KMS-11 (cell line): ENCODE data around the gene URB1.

Source experiments
- H2AFZ ChIP-seq: fragments of 200-600 bp; sonication (generic); 2 replicates; pipeline ENCODE4 v1.6.1; 2016; ENCODE audit warnings: antibody characterized with exemption, mixed run types, low read depth
- H3K27ac ChIP-seq: fragments of 200-600 bp; sonication (generic); 2 replicates; pipeline ENCODE4 v1.6.1; 2016; ENCODE audit warnings: mild to moderate bottlenecking, mixed run types
- H3K27me3 ChIP-seq: fragments of 200-600 bp; sonication (generic); 2 replicates; pipeline ENCODE4 v1.6.1; 2017; ENCODE audit warnings: mild to moderate bottlenecking, low read depth, mixed run types, moderate library complexity; ENCODE audit not compliant: insufficient read depth
- H3K36me3 ChIP-seq: fragments of 200-600 bp; sonication (generic); 2 replicates; pipeline ENCODE4 v1.6.1; 2017; ENCODE audit warnings: mild to moderate bottlenecking, mixed run types; ENCODE audit not compliant: insufficient read depth
- H3K4me1 ChIP-seq: fragments of 200-600 bp; sonication (generic); 2 replicates; pipeline ENCODE4 v1.6.1; 2016; ENCODE audit warnings: mild to moderate bottlenecking, low read depth, mixed run types; ENCODE audit not compliant: poor library complexity, severe bottlenecking
- H3K4me2 ChIP-seq: fragments of 200-600 bp; sonication (generic); 2 replicates; pipeline ENCODE4 v1.7.0; 2016; ENCODE audit warnings: mild to moderate bottlenecking, mixed run types
- H3K4me3 ChIP-seq: fragments of 200-600 bp; sonication (generic); IDR thresholded peaks from 2 replicates; pipeline ENCODE4 v1.6.1; 2017; ENCODE audit warnings: low read depth, low read length, mixed read lengths; ENCODE audit not compliant: insufficient read depth
- H3K79me2 ChIP-seq: fragments of 200-600 bp; sonication (generic); 2 replicates; pipeline ENCODE4 v1.6.1; 2016; ENCODE audit warnings: low read depth, mixed run types; ENCODE audit not compliant: insufficient read depth
- H3K9ac ChIP-seq: fragments of 200-600 bp; sonication (generic); 2 replicates; pipeline ENCODE4 v1.6.1; 2016; ENCODE audit warnings: mild to moderate bottlenecking, mixed run types
- H4K20me1 ChIP-seq: fragments of 200-600 bp; sonication (generic); 2 replicates; pipeline ENCODE4 v1.6.1; 2016; ENCODE audit warnings: mild to moderate bottlenecking, mixed run types; ENCODE audit not compliant: insufficient read depth
- TF ChIP-seq, protein P1 (sequence below): fragments of 200-600 bp; sonication (generic); conservative IDR thresholded peaks from 2 replicates; pipeline ENCODE4 v1.6.1; 2017; ENCODE audit warnings: low read depth, mild to moderate bottlenecking, antibody characterized with exemption, low read length, moderate library complexity, mixed read lengths

URB1 gene

DNA sequence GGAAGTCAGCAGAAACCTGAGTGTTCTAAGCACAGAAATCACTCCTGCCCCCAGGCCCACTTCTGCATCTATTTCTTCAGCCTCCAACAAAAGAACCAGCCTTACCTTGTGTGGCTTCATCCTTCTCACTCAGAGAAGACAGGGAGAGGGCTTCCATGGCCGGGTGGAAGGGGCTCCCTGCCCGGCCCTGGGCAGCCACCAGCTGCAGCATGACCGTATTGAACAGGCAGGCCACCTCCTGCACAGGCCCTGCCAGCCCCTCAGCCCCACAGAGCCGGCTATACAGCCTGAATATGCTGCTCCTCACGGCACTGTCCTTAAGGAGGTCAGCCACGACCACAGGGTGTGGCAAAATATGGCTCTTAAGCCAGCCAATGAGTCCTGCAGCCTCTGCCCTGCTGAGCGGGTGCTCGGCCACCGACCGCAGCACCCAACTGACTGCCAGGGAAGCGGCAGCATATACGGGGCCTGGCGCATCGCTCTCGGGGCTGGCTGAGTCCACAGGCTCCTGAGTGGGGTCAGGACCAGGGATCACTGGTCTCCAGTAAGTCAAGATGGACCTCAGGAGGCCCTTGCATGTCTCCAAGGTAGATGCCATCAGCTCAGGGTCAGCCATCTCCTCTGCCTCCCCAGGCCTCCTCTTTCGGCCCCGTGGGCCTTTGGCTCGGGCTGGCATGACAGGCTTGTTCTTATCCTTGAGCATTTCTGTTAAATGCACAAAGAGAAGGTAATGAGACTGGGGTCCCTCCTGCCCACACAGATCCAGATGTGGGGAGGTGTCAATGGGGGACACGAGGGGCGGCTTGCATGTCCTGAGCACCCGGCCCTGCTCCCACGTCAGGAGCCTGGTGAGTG lies 76.2 kb downstream of the URB1 start:
- Histone ChIP-seq H3K79me2 (no peaks in the 10 kb centered on the region), H3K4me3 (no peak overlapping the region), H3K9ac (no peak overlapping the region), H3K4me1 (no peaks in the 10 kb centered on the region), H4K20me1 (no peaks in the 10 kb centered on the region), H3K36me3 (peaks cover 9% of the 10 kb centered on the region; the same call in 1 of the 2 replicates), H3K27me3 (no peaks in the 10 kb centered on the region), H3K27ac (no peak overlapping the region), H3K4me2 (no peak overlapping the region), H2AFZ (no peak overlapping the region)
- TF ChIP-seq, protein P1, sequence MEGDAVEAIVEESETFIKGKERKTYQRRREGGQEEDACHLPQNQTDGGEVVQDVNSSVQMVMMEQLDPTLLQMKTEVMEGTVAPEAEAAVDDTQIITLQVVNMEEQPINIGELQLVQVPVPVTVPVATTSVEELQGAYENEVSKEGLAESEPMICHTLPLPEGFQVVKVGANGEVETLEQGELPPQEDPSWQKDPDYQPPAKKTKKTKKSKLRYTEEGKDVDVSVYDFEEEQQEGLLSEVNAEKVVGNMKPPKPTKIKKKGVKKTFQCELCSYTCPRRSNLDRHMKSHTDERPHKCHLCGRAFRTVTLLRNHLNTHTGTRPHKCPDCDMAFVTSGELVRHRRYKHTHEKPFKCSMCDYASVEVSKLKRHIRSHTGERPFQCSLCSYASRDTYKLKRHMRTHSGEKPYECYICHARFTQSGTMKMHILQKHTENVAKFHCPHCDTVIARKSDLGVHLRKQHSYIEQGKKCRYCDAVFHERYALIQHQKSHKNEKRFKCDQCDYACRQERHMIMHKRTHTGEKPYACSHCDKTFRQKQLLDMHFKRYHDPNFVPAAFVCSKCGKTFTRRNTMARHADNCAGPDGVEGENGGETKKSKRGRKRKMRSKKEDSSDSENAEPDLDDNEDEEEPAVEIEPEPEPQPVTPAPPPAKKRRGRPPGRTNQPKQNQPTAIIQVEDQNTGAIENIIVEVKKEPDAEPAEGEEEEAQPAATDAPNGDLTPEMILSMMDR, result no peak

DNA sequence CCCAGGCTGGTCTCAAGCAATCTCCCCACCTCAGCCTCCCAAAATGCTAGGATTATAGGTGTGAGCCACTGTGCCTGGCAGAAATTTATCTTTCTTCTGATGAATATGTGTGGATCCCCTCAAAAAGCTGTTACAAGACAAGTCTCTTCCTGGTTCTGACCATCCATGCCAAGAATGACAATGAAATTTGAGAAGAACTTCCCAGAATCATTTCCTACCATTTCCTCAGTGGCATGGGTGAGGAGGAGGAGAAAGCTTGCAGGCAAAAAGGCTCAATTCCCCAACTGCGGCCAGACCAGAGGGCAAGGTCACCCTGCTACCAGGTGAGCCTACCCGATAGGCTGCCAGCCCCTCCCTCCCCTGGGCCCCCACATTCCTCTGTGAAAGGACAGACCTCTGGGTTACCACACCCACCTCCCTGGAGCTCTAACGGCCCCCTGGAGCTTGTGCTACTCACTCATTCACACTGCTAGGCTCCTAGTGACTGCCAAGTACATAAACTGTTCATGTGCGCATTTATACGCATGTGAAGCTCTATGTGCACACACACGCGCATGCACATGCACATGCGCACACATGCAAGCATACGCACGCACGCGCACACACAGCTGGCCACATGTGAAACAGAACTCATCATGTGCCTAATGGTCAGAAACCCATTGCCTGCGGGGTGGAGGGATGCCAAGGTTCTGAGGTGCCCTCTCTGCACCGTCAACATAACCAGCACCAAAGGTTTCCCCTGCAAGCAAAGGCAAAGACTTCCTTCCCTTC lies 77.1 kb downstream of the URB1 start:
- TF ChIP-seq, protein P1, result no peak
- H3K36me3 ChIP-seq, result peaks cover 9% of the 10 kb centered on the region; the same call in 1 of the 2 replicates
- no peaks in the 10 kb centered on the region for H3K27me3 ChIP-seq
- H3K4me3 ChIP-seq, result no peak overlapping the region
- H3K79me2 ChIP-seq, result no peaks in the 10 kb centered on the region
- H2AFZ ChIP-seq, result no peak overlapping the region
- H4K20me1 ChIP-seq, result no peaks in the 10 kb centered on the region
- no peak overlapping the region for H3K4me2 ChIP-seq
- no peaks in the 10 kb centered on the region for H3K4me1 ChIP-seq
- no peak overlapping the region for H3K9ac ChIP-seq
- H3K27ac ChIP-seq, result no peak overlapping the region

DNA sequence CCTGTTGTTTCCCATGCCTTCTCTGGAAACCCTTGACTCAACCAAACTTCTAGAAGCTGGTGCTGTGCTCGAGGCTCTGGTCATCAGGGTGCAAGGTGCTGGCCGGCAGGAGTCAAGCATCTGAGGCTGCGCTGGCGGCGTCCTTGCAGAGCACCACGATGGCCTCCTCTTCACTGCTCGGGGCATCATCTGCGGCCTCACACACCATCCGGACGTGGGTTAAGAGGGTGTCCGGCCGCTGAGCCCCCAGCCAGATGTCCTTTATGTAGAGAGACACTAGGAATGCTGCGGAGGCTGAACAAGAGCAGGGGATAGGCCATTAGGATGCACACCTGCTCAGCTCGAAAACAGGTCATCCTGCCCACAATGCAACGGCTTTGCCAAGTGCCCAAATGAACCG lies 78.0 kb downstream of the URB1 start:
- TF ChIP-seq, protein P1, result no peak
- Histone ChIP-seq H3K36me3 (peaks cover 9% of the 10 kb centered on the region; the same call in 1 of the 2 replicates), H2AFZ (no peak overlapping the region), H3K4me2 (no peak overlapping the region), H3K4me3 (no peak overlapping the region), H3K79me2 (no peaks in the 10 kb centered on the region), H3K9ac (no peak overlapping the region), H4K20me1 (no peaks in the 10 kb centered on the region), H3K27ac (no peak overlapping the region), H3K27me3 (no peaks in the 10 kb centered on the region), H3K4me1 (no peaks in the 10 kb centered on the region)

DNA sequence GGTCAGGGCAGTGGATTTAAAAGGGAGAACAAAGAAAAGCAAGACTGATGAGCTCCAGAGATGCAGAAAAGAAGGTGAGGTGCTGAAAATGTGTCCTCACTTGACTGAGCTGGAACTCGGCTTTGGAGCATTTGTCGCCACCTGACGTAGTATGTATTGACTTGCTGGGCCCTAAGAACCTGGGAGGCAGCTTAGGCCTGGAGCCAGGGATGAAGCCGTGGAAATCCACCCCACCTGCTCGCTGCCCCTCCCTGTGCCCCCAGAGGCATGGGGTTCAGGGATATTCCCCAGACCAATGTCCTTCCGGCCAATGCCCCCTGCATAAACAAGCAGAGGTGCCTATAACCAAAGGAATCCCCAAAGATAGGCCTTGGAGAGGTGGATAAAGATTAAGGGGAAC lies 79.8 kb downstream of the URB1 start:
- Histone ChIP-seq H3K4me3 (no peak overlapping the region), H4K20me1 (no peaks in the 10 kb centered on the region), H3K4me2 (no peak overlapping the region), H3K36me3 (peaks cover 5% of the 10 kb centered on the region; the same call in 1 of the 2 replicates), H3K27me3 (no peaks in the 10 kb centered on the region), H3K9ac (no peak overlapping the region), H3K4me1 (no peaks in the 10 kb centered on the region), H2AFZ (no peak overlapping the region), H3K79me2 (no peaks in the 10 kb centered on the region), H3K27ac (no peak overlapping the region)
- TF ChIP-seq, protein P1, result no peak
